Measurements from ENCODE around the gene PIWIL1.

- TF ChIP-seq CTCF (IDR thresholded peaks at IDR 0.05) (no peak), POLR2A (IDR thresholded peaks at IDR 0.05) (no peak)
These were observed 6.5 kb upstream of the PIWIL1 start for GRCh38 chr12:130331146-130331545.

Measured in heart left ventricle (tissue), 13 donors.